Upper lobe of right lung (tissue), 1 donor: ENCODE results near the gene PRDM16. TPM values are rescaled to one million over a fixed set of nuclear protein-coding genes. Genes with fewer than 3 reads are reported as not detected.

Source experiments
- ATAC-seq: fragments of 200-7000 bp; cut with Tn5 transposase; one replicate; pipeline ENCODE4 v1.9.1; 2020; ENCODE audit warnings: mild to moderate bottlenecking, moderate library complexity
- DNase-seq: peaks from one replicate; pipeline ENCODE4 v3.0.0-alpha.2; 2020
- H3K27ac ChIP-seq: fragments of 200-600 bp; one replicate; pipeline ENCODE4 v1.8.0; 2022
- H3K27me3 ChIP-seq: fragments of 200-600 bp; one replicate; pipeline ENCODE4 v1.8.0; 2022; ENCODE audit warnings: mild to moderate bottlenecking
- H3K36me3 ChIP-seq: fragments of 200-600 bp; one replicate; pipeline ENCODE4 v1.8.0; 2022
- H3K4me1 ChIP-seq: fragments of 200-600 bp; one replicate; pipeline ENCODE4 v1.8.0; 2022
- H3K4me3 ChIP-seq: fragments of 200-600 bp; one replicate; pipeline ENCODE4 v1.8.0; 2022; ENCODE audit warnings: mild to moderate bottlenecking
- H3K9me3 ChIP-seq: fragments of 200-600 bp; one replicate; pipeline ENCODE4 v1.8.0; 2022
- CTCF ChIP-seq: fragments of 200-600 bp; IDR thresholded peaks from one replicate; pipeline ENCODE4 v1.8.0; 2022; ENCODE audit warnings: antibody characterized with exemption
- intact Hi-C: fragments of 100-400 bp; cut with DNase I; formaldehyde crosslinking; loops from one replicate; pipeline ENCODE4 v1.11.0; 2022
- total RNA-seq: library from RNA; stranded (reverse); fragmentation: NEBNext Ultra II Directional; extraction: Animal tissue kit (Norgen Biotek cat#: 25700); gene quantifications from one replicate; pipeline ENCODE4 v1.2.1, GENCODE V29; 2021
- donor health status: DM: no; HTN: yes; CAD: no; lungs with severe emphysema.

PRDM16 gene
- total RNA-seq, 1 donor from 2014 or later, result 21.0 TPM

GRCh38 chr1:3092530-3092929, 23.5 kb downstream of the PRDM16 start:
- no peak for TF ChIP-seq CTCF
- intact Hi-C loops, result no loop called here
- ATAC-seq, result no peak
- no peak for DNase-seq
- Histone ChIP-seq H3K27ac (no peak overlapping the region), H3K9me3 (no peaks in the 10 kb centered on the region), H3K27me3 (peaks cover 11% of the 10 kb centered on the region), H3K36me3 (no peaks in the 10 kb centered on the region), H3K4me1 (no peaks in the 10 kb centered on the region), H3K4me3 (no peak overlapping the region)

GRCh38 chr1:3093898-3094626, 25.1 kb downstream of the PRDM16 start:
- H3K27ac ChIP-seq, result no peak overlapping the region
- H3K27me3 ChIP-seq, result peaks cover 13% of the 10 kb centered on the region
- ATAC-seq (no peak), DNase-seq (no peak)
- no peak for TF ChIP-seq CTCF
- no peaks in the 10 kb centered on the region for H3K9me3 ChIP-seq
- intact Hi-C loops, result no loop called here
- no peaks in the 10 kb centered on the region for H3K4me1 ChIP-seq
- H3K4me3 ChIP-seq, result no peak overlapping the region
- no peaks in the 10 kb centered on the region for H3K36me3 ChIP-seq

GRCh38 chr1:3094863-3095780, 26.1 kb downstream of the PRDM16 start:
- no peak for ATAC-seq
- intact Hi-C loops, result no loop called here
- no peak for TF ChIP-seq CTCF
- Histone ChIP-seq H3K4me1 (no peaks in the 10 kb centered on the region), H3K27ac (no peak overlapping the region), H3K4me3 (no peak overlapping the region), H3K9me3 (no peaks in the 10 kb centered on the region), H3K27me3 (peaks cover 12% of the 10 kb centered on the region), H3K36me3 (no peaks in the 10 kb centered on the region)
- no peak for DNase-seq

- DNase-seq (no peak), ATAC-seq (no peak)
- H3K27me3 ChIP-seq, result peaks cover 7% of the 10 kb centered on the region
- no peaks in the 10 kb centered on the region for H3K9me3 ChIP-seq
- no peaks in the 10 kb centered on the region for H3K36me3 ChIP-seq
- no peak overlapping the region for H3K27ac ChIP-seq
- intact Hi-C loops, result no loop called here
- H3K4me3 ChIP-seq, result no peak overlapping the region
- no peaks in the 10 kb centered on the region for H3K4me1 ChIP-seq
- TF ChIP-seq CTCF, result no peak
These were observed 27.3 kb downstream of the PRDM16 start for GRCh38 chr1:3096345-3096744.

GRCh38 chr1:3097231-3097630, 28.2 kb downstream of the PRDM16 start:
- no peak for TF ChIP-seq CTCF
- Histone ChIP-seq H3K4me1 (no peaks in the 10 kb centered on the region), H3K9me3 (no peaks in the 10 kb centered on the region)

More at GRCh38 chr1:3097231-3097630, 28.2 kb downstream of the PRDM16 start:
- Histone ChIP-seq H3K4me3 (no peak overlapping the region), H3K27ac (no peak overlapping the region), H3K27me3 (peaks cover 7% of the 10 kb centered on the region), H3K36me3 (no peaks in the 10 kb centered on the region)
- DNase-seq (no peak), ATAC-seq (no peak)
- intact Hi-C loops, result no loop called here
